Measurements from ENCODE around the gene AMBP. TPM values are rescaled to one million over a fixed set of nuclear protein-coding genes. Genes with fewer than 3 reads are reported as not detected.

AMBP gene
- total and polyA plus RNA-seq, 2 of the 13 experiments (the other 11 are each of a cell fraction or from before 2014, with no cell fraction given): 1,510 to 2,580 TPM

- TF ChIP-seq, protein P1, sequence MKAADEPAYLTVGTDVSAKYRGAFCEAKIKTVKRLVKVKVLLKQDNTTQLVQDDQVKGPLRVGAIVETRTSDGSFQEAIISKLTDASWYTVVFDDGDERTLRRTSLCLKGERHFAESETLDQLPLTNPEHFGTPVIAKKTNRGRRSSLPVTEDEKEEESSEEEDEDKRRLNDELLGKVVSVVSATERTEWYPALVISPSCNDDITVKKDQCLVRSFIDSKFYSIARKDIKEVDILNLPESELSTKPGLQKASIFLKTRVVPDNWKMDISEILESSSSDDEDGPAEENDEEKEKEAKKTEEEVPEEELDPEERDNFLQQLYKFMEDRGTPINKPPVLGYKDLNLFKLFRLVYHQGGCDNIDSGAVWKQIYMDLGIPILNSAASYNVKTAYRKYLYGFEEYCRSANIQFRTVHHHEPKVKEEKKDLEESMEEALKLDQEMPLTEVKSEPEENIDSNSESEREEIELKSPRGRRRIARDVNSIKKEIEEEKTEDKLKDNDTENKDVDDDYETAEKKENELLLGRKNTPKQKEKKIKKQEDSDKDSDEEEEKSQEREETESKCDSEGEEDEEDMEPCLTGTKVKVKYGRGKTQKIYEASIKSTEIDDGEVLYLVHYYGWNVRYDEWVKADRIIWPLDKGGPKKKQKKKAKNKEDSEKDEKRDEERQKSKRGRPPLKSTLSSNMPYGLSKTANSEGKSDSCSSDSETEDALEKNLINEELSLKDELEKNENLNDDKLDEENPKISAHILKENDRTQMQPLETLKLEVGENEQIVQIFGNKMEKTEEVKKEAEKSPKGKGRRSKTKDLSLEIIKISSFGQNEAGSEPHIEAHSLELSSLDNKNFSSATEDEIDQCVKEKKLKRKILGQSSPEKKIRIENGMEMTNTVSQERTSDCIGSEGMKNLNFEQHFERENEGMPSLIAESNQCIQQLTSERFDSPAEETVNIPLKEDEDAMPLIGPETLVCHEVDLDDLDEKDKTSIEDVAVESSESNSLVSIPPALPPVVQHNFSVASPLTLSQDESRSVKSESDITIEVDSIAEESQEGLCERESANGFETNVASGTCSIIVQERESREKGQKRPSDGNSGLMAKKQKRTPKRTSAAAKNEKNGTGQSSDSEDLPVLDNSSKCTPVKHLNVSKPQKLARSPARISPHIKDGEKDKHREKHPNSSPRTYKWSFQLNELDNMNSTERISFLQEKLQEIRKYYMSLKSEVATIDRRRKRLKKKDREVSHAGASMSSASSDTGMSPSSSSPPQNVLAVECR (CRISPR knock-in tag; IDR thresholded peaks at IDR 0.05; ENCODE audit: borderline replicate concordance): peak; percentile 57; the same call in 1 of the 2 replicates
- TF ChIP-seq MBNL3 (CRISPR knock-in tag; conservative IDR thresholded peaks at IDR 0.05) (no peak), ZC3H4 (CRISPR knock-in tag; IDR thresholded peaks at IDR 0.05; ENCODE audit: borderline replicate concordance) (no peak), ZNF33A (CRISPR knock-in tag; IDR thresholded peaks at IDR 0.05; ENCODE audit: borderline replicate concordance) (no peak), ZNF614 (CRISPR knock-in tag; IDR thresholded peaks at IDR 0.05; ENCODE audit: borderline replicate concordance) (no peak), ZNF747 (CRISPR knock-in tag; IDR thresholded peaks at IDR 0.05; ENCODE audit: borderline replicate concordance) (peak; percentile 74; the same call in 1 of the 2 replicates), SMAD1 (CRISPR knock-in tag; IDR thresholded peaks at IDR 0.05; ENCODE audit: borderline replicate concordance, low read depth) (0 out of 2 replicates have a peak, but pooled peaks have one; percentile 66), THAP7 (CRISPR knock-in tag; IDR thresholded peaks at IDR 0.05) (no peak), NFAT5 (CRISPR knock-in tag; IDR thresholded peaks at IDR 0.05) (no peak), RFXAP (CRISPR knock-in tag; IDR thresholded peaks at IDR 0.05; ENCODE audit: borderline replicate concordance) (peak; percentile 49; the same call in 1 of the 2 replicates), ZSCAN25 (CRISPR knock-in tag; IDR thresholded peaks at IDR 0.05) (peak; percentile 100)
- TF ChIP-seq, protein P2, sequence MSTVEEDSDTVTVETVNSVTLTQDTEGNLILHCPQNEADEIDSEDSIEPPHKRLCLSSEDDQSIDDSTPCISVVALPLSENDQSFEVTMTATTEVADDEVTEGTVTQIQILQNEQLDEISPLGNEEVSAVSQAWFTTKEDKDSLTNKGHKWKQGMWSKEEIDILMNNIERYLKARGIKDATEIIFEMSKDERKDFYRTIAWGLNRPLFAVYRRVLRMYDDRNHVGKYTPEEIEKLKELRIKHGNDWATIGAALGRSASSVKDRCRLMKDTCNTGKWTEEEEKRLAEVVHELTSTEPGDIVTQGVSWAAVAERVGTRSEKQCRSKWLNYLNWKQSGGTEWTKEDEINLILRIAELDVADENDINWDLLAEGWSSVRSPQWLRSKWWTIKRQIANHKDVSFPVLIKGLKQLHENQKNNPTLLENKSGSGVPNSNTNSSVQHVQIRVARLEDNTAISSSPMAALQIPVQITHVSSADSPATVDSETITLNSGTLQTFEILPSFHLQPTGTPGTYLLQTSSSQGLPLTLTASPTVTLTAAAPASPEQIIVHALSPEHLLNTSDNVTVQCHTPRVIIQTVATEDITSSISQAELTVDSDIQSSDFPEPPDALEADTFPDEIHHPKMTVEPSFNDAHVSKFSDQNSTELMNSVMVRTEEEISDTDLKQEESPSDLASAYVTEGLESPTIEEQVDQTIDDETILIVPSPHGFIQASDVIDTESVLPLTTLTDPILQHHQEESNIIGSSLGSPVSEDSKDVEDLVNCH (CRISPR knock-in tag; IDR thresholded peaks at IDR 0.05): no peak
Measured at GRCh38 chr9:114117996-114118830, 40.1 kb upstream of the AMBP start (continued).
